Spinal cord (tissue), 10 donors: ENCODE measurements around the gene DNAJC11. TPM values are rescaled to one million over a fixed set of nuclear protein-coding genes. Genes with fewer than 3 reads are reported as not detected.
A peak's percentile ranks its signal among the peaks of the same experiment; 100 is the strongest.
"Not testable (repeated sequence)": the region's sequence is repeated elsewhere in the genome, so short reads cannot be mapped to it uniquely, and the experiment has no call there.

ENCODE experiments used
- DNase-seq, 6 donors: peaks; one replicate each; pipeline versions ENCODE4 v3.0.0 to v3.0.0-alpha.2; 2013 to 2015; ENCODE audit warnings: low spot score in 6 of 6, low read depth in 4 of 6
- H3K27ac ChIP-seq: one replicate; pipeline ENCODE4 v1.5.1; 2013; ENCODE audit warnings: low read depth, low read length, control low read depth
- H3K27me3 ChIP-seq: one replicate; pipeline ENCODE4 v1.6.1; 2013; ENCODE audit warnings: low read length; ENCODE audit not compliant: control insufficient read depth, insufficient read depth
- H3K36me3 ChIP-seq: one replicate; pipeline ENCODE4 v1.6.1; 2013; ENCODE audit warnings: low read length; ENCODE audit not compliant: control insufficient read depth, insufficient read depth
- H3K4me1 ChIP-seq: one replicate; pipeline ENCODE4 v1.6.1; 2013; ENCODE audit warnings: low read length; ENCODE audit not compliant: control insufficient read depth, insufficient read depth
- H3K4me3 ChIP-seq: one replicate; pipeline ENCODE4 v1.5.1; 2013; ENCODE audit warnings: low read depth, low read length, control low read depth
- H3K9me3 ChIP-seq: one replicate; pipeline ENCODE4 v1.6.1; 2013; ENCODE audit warnings: low read length; ENCODE audit not compliant: control insufficient read depth, insufficient read depth
- WGBS: methylation state at CpG from one replicate; pipeline ENCODE4 v1.1.5; 2013; ENCODE audit warnings: missing lambda C conversion rate; ENCODE audit not compliant: insufficient coverage; 5-methylcytosine and 5-hydroxymethylcytosine counted together
- long read RNA-seq, 4 donors: transcript quantifications; one replicate each; lab custom pipeline, GENCODE V29; 2026
- polyA plus RNA-seq, 2 donors: library from polyadenylated mRNA; unstranded; fragments of 120-200 nt; gene quantifications; one replicate each; pipeline ENCODE4 v1.2.1, GENCODE V29; 2013; ENCODE audit not compliant: insufficient read length in 2 of 2
- total RNA-seq, 2 donors: library from RNA; depleted of rRNA in 1 of 2; stranded (reverse); fragments of 120-200 nt in 1 of 2; fragments of >200 nt in 1 of 2; gene quantifications; one replicate each; pipeline versions ENCODE4 v1.2.3 to v1.2.4, GENCODE V29; 2013 to 2014
- donor health status: healthy.

DNAJC11 gene
- total RNA-seq, result 10 to 100 TPM; 32.5 TPM
- 10 to 100 TPM; 47.5 to 58.5 TPM for polyA plus RNA-seq
- long read RNA-seq, donor 1, transcript DNAJC11-202 (16 exons, 3,311 nt), result major isoform, 8 of 9 reads
- long read RNA-seq, donor 1, partial matches to known transcripts, result 0 of 9 reads
- long read RNA-seq, donor 1, other reads (novel, unspliced or antisense), result 0 of 9 reads
- long read RNA-seq, donor 2, partial matches to known transcripts, result 0 of 3 reads
- long read RNA-seq, donor 2, other reads (novel, unspliced or antisense), result 0 of 3 reads
- long read RNA-seq, donor 3, transcript DNAJC11-211 (5 exons, 613 nt), result major isoform, 5 of 7 reads
- long read RNA-seq, donor 3, partial matches to known transcripts, result 0 of 7 reads
- long read RNA-seq, donor 3, other reads (novel, unspliced or antisense), result 0 of 7 reads
- long read RNA-seq, donor 4, partial matches to known transcripts, result 0 of 2 reads
- long read RNA-seq, donor 4, other reads (novel, unspliced or antisense), result 0 of 2 reads

GRCh38 chr1:6701437-6702153, at the start of gene DNAJC11:
DNAJC11 (minus strand) TSS chr1:6701816; CDS start chr1:6701800, 16 bp downstream.
- H3K4me1 ChIP-seq, result peaks cover 16% of the 10 kb centered on the region
- no peak within 1 kb of the TSS for H3K27ac ChIP-seq
- WGBS, result under 1% methylated on average over 80 of the region's 80 CpGs
- H3K27me3 ChIP-seq, result no peaks in the 10 kb centered on the region
- DNase-seq, result peak; percentile 73 to 97 (median 84)
- H3K4me3 ChIP-seq, result peak within 1 kb of the TSS; percentile 90
- H3K9me3 ChIP-seq, result no peaks in the 10 kb centered on the region
- no peaks in the 10 kb centered on the region for H3K36me3 ChIP-seq

DNA sequence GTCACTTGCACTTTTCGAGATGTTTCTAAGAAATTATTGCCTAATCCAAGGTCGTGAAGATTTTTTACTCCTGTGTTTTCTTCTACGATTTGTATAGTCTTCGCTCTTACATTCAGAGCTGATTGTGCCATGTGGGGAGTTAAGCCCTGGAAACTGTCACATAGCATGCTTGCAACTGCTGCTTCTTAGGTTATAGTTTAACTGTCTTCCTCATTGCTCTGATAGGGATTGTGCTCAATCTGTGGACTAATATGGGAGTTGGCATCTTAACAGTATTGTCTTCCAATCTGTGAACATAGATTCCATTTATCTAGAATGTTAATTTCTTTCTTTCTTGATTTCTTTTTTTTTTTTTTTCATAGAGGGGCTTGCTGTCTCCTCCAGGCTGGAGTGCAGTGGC, 48.9 kb upstream of the DNAJC11 start:
- no peak overlapping the region for H3K27ac ChIP-seq
- H3K4me1 ChIP-seq, result peaks cover 8% of the 10 kb centered on the region
- DNase-seq, result no peak
- 100% methylated on average over 2 of the region's 4 CpGs for WGBS
- no peaks in the 10 kb centered on the region for H3K9me3 ChIP-seq
- H3K27me3 ChIP-seq, result no peaks in the 10 kb centered on the region
- no peak overlapping the region for H3K4me3 ChIP-seq
- H3K36me3 ChIP-seq, result no peaks in the 10 kb centered on the region

GRCh38 chr1:6747674-6748073, 46.1 kb upstream of the DNAJC11 start:
- H3K4me3 ChIP-seq, result no peak overlapping the region
- no peak overlapping the region for H3K27ac ChIP-seq
- H3K27me3 ChIP-seq, result no peaks in the 10 kb centered on the region
- no peak for DNase-seq
- WGBS, result no CpG with 5 or more reads among the region's 2 CpGs
- peaks cover 8% of the 10 kb centered on the region for H3K4me1 ChIP-seq
- H3K9me3 ChIP-seq, result no peaks in the 10 kb centered on the region
- H3K36me3 ChIP-seq, result no peaks in the 10 kb centered on the region

DNA sequence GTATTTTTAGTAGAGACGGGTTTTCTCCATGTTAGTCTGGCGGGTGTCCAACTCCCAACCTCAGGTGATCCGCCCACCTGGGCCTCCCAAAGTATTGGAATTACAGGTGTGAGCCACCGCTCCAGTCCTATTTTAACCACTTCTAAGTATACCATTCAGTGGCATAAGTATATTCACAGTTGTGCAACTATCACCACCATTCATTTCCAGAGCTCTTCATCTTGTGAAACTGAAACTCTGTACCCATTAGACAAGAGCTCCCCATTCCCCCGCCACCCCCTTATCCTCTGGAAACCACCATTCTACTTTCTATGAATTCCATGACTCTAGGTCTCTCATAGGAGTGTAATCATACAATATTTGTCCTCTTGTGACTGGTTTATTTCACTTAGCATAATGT, 43.5 kb upstream of the DNAJC11 start:
- DNase-seq, result no peak
- no peak overlapping the region for H3K4me3 ChIP-seq
- no peak overlapping the region for H3K27ac ChIP-seq
- H3K4me1 ChIP-seq, result peaks cover 8% of the 10 kb centered on the region
- H3K9me3 ChIP-seq, result no peaks in the 10 kb centered on the region
- no peaks in the 10 kb centered on the region for H3K27me3 ChIP-seq
- H3K36me3 ChIP-seq, result no peaks in the 10 kb centered on the region
- WGBS, result 100% methylated on average over 4 of the region's 5 CpGs

DNA sequence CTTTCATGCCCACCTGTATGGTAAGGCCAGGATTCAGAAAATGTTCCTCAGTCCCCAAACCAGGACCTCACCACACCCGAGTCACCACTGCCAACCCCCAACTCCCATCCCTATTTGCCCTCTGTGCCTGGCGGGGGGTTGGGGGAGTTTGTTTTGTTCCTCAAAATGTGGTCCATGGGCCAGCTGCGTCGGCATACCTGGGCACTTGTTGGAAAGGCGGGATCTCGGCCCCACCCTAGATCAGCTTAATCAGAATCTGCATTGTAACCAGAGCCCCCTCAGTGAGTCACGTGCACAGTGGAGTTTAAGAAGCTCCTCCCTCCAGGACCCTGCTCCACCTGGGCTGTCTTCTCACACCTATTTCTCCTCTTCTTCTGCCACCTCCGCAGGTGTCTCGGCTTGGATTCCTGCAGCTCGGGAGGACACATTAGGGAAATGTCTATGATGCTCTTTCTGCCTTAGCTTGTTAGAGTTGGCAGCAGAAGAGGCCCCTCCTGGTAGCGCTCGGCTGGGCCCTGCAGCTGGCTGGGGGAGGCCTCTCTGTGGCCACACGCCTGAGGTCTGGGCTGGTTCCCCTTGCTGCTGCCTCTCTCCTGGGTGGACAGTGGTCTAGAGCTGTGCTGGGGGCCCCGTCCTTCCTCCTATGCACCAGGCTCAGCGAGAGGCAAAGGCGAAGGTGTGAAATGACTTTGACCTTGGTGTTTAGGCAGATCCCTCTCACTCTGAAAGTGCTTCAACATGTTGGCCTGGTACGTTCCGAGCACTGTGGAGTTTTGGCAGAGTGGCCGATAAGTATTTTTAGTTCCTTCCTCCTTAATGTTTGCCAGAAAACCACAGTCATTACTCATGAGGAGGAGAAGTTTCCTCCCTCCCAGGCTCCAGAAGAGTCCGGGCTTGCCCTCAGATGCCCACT, 41.8 kb upstream of the DNAJC11 start:
- H3K4me3 ChIP-seq, result no peak overlapping the region
- peak in 1 of 6 donors; percentile 51 for DNase-seq
- H3K27me3 ChIP-seq, result no peaks in the 10 kb centered on the region
- H3K27ac ChIP-seq, result no peak overlapping the region
- WGBS, result 70% methylated on average over 12 of the region's 20 CpGs
- no peaks in the 10 kb centered on the region for H3K9me3 ChIP-seq
- no peaks in the 10 kb centered on the region for H3K36me3 ChIP-seq
- H3K4me1 ChIP-seq, result peaks cover 8% of the 10 kb centered on the region

DNA sequence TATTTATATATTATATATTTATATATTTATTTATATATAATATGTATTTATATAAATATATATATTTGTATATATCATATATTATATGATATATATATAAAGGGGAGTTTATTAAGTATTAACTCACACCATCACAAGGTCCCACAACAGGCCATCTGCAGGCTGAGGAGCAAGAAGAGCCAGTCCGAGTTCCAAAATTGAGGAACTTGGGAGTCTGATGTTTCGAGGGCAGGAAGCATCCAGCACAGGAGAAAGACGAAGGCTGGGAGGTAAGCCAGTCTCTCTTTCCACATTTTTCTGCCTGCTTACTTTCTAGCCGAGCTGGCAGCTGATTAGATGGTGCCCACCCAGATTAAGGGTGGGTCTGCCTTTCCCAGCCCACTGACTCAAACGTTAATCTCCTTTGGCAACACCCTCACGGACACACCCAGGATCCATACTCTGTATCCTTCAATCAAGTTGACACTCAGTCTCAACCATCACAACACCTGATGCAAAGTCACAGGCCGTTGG, 41.1 kb upstream of the DNAJC11 start:
- H3K27me3 ChIP-seq, H3K4me3 ChIP-seq, H3K4me1 ChIP-seq, H3K36me3 ChIP-seq, H3K27ac ChIP-seq, H3K9me3 ChIP-seq: not testable (repeated sequence)
- 74% methylated on average over 7 of the region's 7 CpGs for WGBS
- DNase-seq, result peak in 1 of 6 donors; percentile 34

DNA sequence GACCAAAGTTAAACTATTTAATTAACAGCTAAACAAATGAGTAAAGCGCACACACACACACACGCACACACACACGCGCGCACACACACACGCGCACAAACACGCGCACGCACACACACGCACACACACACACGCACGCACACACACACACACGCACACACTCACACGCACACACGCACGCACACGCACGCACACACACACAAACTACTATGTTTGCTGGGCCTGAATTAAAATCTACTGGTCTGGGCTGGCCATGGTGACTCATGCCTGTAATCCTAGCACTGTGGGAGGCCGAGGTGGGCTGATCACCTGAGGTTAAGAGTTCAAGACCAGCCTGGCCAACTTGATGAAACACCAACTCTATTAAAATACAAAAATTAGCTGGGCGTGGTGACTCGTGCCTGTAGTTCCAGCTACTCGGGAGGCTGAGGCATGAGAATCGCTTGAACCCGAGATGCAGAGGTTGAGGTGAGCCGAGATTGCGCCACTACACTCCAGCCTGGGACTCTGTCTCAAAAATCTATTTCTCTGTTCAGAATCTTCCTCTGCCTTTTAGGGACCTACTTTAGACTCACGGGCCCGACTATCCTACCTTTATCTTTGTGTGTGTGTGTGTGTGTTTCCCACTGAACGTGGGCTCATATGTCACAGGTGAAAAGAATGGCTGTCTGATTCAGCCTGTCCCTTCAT, 37.5 kb upstream of the DNAJC11 start:
- no peak overlapping the region for H3K4me3 ChIP-seq
- peaks cover 8% of the 10 kb centered on the region for H3K4me1 ChIP-seq
- H3K27me3 ChIP-seq, result no peaks in the 10 kb centered on the region
- no peaks in the 10 kb centered on the region for H3K36me3 ChIP-seq
- WGBS, result 95% methylated on average over 11 of the region's 30 CpGs
- no peak for DNase-seq
- no peak overlapping the region for H3K27ac ChIP-seq
- no peaks in the 10 kb centered on the region for H3K9me3 ChIP-seq

DNA sequence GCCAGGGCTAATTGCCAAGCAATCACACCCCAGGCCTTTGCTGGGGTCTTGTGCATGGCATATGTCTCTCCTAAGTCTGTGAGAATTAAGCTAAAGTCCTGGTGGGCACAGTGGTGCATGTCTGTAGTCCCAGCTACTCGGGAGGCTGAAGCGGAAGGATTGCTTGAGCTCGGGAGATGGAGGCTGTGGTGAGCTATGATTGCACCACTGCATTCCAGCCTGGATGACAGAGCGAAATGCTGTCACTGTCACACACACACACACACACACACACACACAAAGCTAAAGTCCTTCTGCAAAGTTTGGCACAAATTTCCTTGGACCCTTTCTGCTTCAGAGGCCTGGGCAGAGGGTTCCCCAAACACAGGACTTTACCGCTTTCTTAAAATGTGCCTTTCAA, 31.3 kb upstream of the DNAJC11 start:
- Histone ChIP-seq H3K36me3 (no peaks in the 10 kb centered on the region), H3K4me3 (no peak overlapping the region), H3K9me3 (no peaks in the 10 kb centered on the region), H3K4me1 (peaks cover 8% of the 10 kb centered on the region), H3K27me3 (no peaks in the 10 kb centered on the region), H3K27ac (no peak overlapping the region)
- 100% methylated on average over 1 of the region's 5 CpGs for WGBS
- DNase-seq, result no peak

GRCh38 chr1:6731905-6732304, 30.3 kb upstream of the DNAJC11 start:
- no peak overlapping the region for H3K27ac ChIP-seq
- H3K27me3 ChIP-seq, result no peaks in the 10 kb centered on the region
- peaks cover 8% of the 10 kb centered on the region for H3K4me1 ChIP-seq
- H3K9me3 ChIP-seq, result no peaks in the 10 kb centered on the region
- WGBS, result no CpG with 5 or more reads among the region's 3 CpGs
- no peak for DNase-seq
- no peak overlapping the region for H3K4me3 ChIP-seq
- H3K36me3 ChIP-seq, result no peaks in the 10 kb centered on the region
